ENCODE results near the gene PLXNA1.

DNA sequence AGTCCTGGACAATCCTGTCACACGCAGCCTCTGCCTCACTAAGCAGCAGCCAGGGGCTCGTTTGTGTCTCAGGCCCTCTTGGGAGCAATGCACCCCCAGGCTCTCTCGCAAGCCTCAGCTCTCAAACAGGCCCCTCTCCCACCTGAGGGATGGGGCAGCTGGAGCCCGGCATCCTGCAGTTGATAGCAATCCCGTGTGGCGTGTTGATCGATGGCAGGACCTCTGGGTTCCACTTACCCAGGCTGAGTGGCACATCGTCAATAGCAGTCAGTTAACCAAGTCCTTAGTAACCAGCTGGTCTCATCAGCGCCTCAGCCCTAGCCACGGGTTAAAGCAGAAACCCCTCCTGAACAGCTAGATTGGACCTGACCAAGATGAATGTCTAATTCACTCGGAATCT lies 36.5 kb upstream of the PLXNA1 start:
- TF ChIP-seq TCF4 (CRISPR knock-in tag; IDR thresholded peaks at IDR 0.05; ENCODE audit: borderline replicate concordance) (no peak), ZFP30 (CRISPR knock-in tag; IDR thresholded peaks at IDR 0.05) (no peak), ARNTL (CRISPR knock-in tag; IDR thresholded peaks at IDR 0.05; ENCODE audit: borderline replicate concordance, low read depth) (no peak), ZNF565 (CRISPR knock-in tag; conservative IDR thresholded peaks at IDR 0.05; ENCODE audit: low read depth) (no peak), BACH2 (CRISPR knock-in tag; IDR thresholded peaks at IDR 0.05; ENCODE audit: borderline replicate concordance) (no peak), ZNF8 (CRISPR knock-in tag; IDR thresholded peaks at IDR 0.05) (no peak), RARB (CRISPR knock-in tag; IDR thresholded peaks at IDR 0.05) (no peak), ZC3H10 (CRISPR knock-in tag; IDR thresholded peaks at IDR 0.05) (no peak)
